Stimulated activated CD8-positive, alpha-beta memory T cell treated with anti-CD3 and anti-CD28 coated beads, Interleukin-12 subunit alpha, Interleukin-12 subunit beta, amount 100 ng/mL, for 4 hours (primary cell): ENCODE measurements around the gene TRA2A.
"Not testable (repeated sequence)": the region's sequence is repeated elsewhere in the genome, so short reads cannot be mapped to it uniquely, and the experiment has no call there.

ENCODE experiments used
- DNase-seq: peaks from one replicate; pipeline ENCODE4 v3.0.0-alpha.2; 2020; ENCODE audit warnings: low read depth

The TRA2A gene

GRCh38 chr7:23531794-23532489 lies at the start of gene TRA2A:
TSS of gene TRA2A (minus strand) at chr7:23531981. CDS start at chr7:23531824, 157 bp downstream.
- peak; percentile 92 for DNase-seq

- peak; percentile 39 for DNase-seq
Observed at GRCh38 chr7:23570592-23571200, 38.9 kb upstream of the TRA2A start.

GRCh38 chr7:23558303-23558702 lies 26.5 kb upstream of the TRA2A start:
- DNase-seq: no peak

DNA sequence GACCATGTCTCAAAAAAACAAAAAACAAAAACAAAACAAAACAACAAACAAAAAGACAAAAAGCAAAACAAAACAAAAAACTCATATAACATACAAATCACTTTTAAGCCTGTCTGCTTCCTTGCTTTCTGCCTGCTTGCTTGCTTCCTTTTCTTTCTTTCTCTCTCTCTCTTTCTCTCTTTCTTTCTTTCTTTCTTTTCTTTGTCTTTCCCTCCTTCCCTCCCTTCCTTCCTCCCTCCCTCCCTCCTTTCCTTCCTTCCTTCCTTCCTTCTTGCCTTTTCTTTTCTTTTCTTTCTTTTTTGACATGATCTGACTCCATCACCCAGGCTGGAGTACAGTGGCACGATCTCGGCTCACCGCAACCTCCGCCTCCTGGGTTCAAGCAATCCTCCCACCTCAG lies 15.9 kb upstream of the TRA2A start:
- DNase-seq: no peak

DNA sequence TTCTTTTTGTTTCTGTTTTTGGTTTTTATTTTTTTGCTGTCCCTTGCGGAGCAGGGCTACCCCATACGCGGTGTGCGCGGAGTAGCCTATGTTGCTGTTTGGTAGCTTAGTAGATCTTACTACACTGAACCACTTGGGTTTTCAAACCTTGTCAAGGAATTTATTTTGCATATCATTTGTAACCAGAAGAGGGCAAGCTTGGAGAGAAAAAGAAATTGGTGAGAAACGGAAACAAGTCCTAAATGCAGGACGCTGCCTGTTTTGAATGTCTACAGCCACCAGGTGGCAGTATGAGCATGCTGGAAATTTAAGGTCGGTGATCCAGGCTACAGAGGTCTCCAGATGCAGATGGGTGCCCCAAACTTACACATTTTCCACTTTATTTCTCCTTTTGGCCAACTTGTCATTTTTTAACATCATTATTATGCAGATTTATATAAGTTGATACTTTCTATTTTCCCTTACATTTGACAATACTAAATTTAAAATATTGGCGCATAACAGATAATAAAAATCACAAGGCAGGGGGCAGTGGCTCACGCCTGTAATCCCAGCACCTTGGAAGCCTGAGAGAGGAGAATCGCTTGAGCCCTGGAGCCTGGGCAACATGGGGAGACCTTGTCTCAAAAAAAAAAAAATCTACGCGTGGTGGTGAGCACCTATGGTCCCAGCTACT lies 15.3 kb upstream of the TRA2A start:
- peak; percentile 49 for DNase-seq

DNA sequence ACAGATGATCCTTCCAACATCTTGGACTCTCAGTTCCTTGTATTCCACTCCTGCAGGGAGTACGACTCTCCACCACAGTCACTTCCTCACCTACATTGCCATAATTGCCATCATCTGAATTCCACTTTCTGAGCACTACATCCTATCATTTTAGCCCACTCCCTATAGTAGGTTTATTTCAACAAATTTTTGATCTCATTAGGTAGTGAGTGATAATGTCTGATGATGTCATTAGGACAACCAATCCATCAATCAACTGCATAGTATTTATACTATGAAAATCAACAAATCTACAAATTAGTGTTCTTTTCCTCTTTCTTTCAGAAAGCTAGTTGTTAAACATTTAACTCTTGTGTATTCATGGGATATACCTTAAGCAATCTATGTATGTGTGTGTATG lies 13.7 kb upstream of the TRA2A start:
- DNase-seq: no peak

DNA sequence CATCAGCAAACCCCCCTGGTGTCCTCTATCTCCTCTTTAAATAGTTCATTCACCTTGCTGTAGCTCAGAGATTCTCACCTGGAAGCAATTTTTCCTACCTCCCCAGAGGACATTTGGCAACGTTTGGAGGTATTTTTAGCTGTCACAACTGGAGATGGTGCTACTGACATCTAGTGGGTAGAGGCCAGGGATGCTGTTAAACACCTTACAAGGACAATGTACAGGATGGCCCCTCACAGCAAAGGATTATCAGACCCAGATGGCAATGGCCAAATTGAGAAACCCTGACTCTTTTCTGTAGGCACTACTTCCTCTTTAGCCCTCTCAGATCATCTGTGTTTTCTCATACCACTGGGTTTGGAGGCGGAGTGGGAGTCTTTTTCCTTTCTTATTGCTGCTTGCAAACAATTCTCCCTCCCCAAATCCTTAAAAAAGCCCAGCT lies 13.2 kb upstream of the TRA2A start:
- no peak for DNase-seq

GRCh38 chr7:23542752-23543151 lies 11.0 kb upstream of the TRA2A start:
- DNase-seq: no peak

GRCh38 chr7:23539494-23539907 lies 7.7 kb upstream of the TRA2A start:
- no peak for DNase-seq

DNA sequence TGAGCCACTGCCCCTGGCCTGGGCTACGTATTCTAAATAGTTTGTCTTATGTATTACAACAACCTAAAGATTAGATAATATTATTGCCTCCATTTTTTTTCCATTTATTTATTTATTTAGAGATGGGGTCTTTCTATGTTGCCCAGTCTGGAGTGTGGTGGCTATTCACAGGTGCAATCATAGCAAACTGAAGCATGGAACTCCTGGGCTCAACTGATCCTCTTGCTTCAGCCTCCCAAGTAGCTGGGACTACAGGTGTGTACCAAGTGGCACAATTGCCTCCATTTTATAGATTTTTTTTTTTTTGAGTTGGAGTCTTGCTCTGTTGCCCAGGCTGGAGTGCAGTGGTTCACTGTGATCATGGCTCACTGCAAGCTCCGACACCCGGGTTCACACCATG lies 6.5 kb upstream of the TRA2A start:
- DNase-seq: no peak

DNA sequence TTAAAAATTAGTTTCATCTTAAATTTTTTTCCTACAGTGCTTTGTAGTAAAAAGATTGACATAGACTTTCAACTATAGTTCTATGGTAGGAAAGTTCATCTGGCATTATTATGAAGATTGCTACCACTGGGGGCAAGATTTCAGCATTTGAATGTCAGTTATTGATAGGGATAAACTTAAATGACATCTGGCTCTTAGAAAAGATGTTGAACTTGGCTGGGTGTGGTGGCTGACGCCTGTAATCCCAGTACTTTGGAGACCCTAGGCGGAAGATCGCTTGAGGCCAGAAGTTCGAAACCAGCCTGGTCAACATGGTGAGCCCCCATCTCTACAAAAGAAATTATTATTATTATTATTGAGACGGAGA lies 1.4 kb upstream of the TRA2A start:
- DNase-seq: no peak

DNA sequence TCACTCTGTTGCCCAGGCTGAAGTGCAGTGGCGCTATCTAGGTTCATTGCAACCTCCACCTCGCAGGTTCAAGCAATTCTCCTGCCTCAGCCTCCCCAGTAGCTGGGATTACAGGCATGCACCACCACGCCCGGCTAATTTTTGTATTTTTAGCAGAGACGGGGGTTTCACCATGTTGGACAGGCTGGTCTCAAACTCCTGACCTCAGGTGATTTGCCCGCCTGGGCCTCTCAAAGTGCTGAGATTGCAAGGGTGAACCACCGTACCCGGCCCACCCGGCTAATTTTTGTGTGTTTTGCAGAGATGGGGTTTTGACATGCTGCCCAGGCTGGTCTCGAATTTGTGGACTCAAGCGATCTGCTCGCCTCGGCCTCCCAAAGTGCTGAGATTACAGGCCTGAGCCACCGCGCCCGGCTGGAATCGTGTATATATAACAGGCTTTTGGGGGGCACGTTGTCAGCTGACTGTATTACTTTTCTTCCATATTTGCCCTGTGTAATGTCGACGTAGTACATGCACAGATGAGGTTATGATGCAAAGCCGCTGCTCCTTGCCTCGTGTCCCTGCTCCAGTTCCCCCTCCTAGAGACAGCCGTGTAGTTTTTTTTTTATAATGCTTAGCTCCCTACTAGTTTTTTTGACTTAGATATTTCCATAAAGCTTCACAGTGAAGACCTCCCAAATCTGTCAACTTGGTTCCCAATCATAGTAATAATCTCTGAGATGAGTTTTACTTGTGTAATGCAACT lies 883 bp upstream of the TRA2A start:
- no peak for DNase-seq

DNA sequence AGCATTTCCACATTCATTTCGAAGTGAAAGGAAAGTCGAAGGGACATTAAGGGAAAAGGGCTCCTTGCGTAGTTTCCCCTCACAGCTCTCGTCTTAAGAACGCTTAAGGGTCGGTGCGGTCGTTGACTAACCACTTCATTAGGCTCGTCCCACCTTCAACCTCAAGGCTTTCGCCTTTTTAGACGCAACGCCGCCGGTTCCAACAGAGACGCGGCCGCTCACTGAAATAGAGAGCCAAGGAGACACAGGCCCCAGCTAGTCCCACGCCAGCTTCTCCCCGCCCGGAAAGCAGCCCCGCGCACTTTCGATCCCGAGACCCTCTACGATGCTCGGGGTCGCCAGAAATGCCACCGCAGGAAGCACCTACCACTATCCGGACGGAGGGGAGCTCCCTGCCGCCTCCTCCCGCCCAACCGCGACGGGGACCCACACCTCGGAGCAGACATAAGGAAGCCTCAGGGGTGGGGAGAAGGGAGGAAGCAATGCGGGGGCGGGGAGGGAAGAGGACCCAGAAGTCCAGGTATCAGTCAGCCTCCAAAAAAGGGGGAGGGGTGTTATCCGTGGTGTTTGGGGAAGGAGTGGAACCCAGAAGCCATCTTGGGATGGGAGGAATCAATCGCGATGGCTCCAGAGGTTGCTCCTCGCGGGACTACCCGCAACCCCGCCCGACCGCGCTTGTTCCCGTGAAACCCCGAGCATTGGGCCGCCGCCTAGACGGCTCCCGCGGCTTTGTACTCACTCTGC lies 559 bp downstream of the TRA2A start:
- peak; percentile 23 for DNase-seq

DNA sequence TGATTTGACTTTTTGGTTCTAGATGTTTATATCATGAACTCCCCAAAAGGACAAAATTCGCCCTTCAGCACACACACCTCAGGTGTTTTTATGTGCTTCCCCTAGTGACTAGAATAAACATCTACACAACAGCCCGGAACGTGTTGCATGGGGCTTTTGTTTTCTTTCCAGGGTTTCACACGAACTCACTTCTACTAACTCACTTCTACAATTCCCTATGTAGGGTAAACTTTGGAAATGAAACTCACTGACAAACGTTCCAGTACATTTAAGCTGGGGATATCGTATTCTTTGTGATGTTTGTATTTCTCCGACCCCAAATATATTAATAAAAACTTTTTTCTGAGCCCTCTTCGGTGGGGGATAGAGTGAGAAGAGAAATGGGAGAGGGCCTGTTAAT lies 1.4 kb downstream of the TRA2A start:
- DNase-seq: no peak

- DNase-seq: no peak
Observed at GRCh38 chr7:23529262-23529859, 2.4 kb downstream of the TRA2A start.

DNA sequence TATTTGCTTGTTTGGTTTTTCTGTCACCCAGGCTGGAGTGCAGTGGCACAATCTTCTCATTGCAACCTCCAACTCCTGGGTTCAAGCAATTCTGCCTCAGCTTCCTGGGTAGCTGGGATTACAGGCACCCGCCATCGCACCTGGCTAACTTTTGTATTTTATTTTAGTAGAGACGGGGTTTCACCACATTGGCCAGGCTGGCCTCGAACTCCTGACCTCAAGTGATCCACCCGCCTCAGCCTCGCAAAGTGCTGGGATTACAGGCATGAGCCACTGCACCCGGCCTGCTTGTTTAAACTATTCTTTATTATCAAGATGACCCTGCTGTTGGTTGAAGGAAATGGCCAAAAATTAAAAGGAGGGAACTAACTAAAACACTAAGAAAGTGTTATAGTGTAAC lies 6.2 kb downstream of the TRA2A start:
- not testable (repeated sequence) for DNase-seq

DNA sequence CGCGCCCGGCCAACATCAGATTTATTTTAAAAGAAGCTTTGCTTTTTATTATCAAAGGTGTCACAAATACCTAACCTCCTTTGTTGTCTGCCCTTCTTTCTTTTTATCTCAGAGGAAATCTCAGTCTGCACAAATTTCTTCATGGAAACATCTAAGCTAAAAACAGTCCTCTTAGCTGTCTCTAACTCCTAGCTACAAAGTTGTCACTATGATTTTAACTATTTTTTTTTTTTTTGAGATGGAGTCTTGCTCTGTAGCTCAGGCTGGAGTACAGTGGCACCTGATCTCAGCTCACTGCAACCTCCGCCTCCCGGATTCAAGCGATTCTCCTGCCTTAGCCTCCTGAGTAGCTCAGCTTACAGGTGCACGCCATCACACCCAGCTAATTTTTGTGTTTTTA lies 7.3 kb downstream of the TRA2A start:
- no peak for DNase-seq

DNA sequence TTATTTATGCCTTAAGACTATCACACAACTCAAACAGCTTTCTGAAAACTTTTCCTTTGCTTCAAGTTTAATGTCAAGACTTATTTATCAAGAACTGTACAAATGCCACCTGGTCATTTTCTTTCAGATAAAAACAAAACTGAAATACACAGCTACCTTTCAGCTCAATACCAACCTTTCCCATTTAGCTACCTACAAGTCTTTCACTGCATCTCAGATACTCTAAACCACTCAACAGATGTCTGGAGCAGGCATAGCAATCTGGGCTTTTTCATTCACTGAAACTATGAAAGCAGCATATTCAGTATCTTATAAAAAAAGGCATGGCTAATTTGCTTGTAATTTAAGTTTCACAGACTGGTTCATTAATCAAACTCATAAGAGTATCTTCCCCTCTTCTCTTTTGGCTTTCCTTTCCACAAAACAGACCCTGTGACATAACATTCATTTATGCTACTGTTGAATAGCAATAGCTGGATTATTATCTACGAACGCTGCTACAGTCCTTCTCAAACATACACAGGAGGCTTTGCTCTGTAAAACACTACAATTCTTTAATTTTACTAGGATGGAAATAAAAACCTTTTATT lies 8.2 kb downstream of the TRA2A start:
- no peak for DNase-seq

DNA sequence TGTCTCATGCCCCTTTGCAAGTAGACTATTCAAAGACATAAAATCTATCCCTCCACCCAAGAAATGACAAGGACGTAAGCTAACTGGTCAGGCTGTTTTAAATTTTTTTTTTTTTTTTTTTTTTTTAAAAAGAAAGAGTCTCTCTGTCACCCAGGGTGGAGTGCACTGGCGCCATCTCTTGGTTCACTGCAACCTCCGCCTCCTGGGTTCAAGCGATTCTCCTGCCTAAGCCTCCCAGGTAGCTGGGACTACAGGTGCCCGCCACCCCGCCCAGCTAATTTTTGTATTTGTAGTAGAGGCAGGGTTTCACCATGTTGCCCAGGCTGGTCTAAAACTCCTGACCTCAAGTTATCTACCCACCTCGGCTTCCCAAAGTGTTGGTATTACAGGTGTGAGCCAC lies 11.2 kb downstream of the TRA2A start:
- DNase-seq: no peak

GRCh38 chr7:23514755-23515154 lies 17.0 kb downstream of the TRA2A start:
- no peak for DNase-seq

DNA sequence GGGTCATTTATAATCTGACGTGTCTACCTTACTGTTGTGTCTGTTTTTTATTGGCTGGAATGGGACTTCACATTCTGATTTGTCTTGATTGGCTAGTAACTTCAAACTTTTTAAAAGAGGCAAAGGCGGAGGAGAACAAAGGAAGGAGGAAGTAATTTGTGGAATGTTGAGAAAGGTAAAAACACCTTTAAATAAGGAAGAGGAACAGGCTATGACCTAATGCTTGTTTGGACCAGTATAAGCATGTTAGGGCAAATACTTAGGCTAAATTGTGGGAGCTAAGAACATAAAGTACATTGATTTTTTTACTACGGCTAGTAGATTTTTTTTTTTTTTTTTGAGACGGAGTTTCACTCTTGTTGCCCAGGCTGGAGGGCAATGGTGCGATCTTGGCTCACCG lies 18.0 kb downstream of the TRA2A start:
- DNase-seq: not testable (repeated sequence)
